Kidney capillary endothelial cell (primary cell): ENCODE measurements around the gene SKI.

ENCODE experiments used
- DNase-seq: peaks from one replicate; pipeline ENCODE4 v3.0.0-alpha.2; 2018; ENCODE audit warnings: low spot score

SKI gene

DNA sequence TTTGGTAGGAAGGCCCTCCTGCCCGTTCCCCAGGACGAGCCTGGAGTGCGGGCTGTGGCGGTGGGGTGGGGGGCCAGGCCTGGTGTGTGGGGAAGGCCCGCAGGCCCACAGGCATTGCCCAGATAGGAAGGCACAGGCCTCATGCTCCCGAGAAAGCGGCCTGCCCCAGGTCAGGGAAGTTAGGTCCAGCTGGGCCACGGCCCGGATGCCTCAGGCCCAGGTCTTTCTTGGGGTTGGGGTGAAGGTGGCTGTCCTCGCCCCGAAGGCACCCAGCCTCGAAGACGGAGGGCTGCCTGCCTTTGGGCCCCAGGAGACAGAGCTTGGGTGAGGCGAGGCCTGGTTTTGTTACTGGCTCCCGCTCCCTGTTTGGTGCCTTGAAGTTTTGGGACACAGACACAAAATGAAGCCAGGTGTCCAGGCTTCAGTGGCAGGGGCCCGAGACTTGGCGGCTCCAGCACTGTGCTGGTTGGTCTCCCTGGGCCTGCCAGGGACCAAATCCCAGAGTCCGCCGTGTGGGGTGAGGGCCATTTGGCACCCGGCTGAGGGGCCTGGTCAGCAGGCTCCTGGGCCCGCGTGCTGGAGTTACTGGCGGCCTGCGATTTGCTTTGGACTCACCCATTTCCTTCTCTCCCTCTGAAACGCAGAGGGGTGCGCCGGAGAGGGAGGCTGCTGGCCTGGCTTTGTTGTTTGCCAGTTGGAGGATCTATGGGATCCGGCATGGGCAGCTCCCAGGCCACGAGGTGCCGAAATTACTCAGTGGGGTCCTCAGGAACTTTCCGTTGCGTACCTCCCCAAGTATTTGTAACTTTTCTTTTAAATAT, 2.0 kb downstream of the SKI start:
- DNase-seq = no peak

DNA sequence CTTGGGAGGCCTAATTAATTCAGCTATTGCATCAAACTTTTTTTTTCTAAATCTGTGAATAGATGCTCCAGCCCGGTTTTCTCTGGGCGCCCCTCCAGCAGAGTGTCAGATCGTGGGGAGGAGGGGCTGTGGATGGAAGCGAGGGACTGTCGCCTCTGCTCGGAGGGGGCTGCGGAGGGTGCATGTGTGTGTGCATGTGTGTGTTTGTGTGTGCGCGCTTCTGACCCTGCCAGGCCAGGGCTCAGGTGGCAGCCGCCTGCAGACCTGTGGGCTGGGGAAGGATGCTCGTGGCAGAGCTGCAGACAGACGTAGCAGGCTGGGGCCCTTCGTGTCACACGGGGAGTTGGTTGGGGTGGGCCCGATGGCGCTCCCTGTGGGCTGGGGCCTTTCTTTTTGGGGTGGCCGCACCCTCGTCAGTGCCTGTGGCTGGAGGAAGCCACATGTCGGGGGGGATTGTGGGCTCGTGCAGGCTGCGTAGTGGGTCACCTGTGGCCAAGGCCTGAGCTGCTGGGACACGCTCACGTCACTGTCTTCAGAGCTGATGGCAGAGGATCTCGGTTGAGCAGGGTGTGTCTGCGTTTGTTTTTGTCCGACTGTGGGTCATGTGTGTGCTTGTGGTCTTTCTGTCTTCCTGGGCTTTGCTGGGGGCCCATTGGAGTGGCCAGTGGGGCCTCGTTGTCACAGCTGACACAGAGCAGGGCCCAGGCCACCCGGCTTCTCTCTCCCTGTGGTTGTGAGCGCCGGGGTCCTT, 2.8 kb downstream of the SKI start:
- no peak for DNase-seq

DNA sequence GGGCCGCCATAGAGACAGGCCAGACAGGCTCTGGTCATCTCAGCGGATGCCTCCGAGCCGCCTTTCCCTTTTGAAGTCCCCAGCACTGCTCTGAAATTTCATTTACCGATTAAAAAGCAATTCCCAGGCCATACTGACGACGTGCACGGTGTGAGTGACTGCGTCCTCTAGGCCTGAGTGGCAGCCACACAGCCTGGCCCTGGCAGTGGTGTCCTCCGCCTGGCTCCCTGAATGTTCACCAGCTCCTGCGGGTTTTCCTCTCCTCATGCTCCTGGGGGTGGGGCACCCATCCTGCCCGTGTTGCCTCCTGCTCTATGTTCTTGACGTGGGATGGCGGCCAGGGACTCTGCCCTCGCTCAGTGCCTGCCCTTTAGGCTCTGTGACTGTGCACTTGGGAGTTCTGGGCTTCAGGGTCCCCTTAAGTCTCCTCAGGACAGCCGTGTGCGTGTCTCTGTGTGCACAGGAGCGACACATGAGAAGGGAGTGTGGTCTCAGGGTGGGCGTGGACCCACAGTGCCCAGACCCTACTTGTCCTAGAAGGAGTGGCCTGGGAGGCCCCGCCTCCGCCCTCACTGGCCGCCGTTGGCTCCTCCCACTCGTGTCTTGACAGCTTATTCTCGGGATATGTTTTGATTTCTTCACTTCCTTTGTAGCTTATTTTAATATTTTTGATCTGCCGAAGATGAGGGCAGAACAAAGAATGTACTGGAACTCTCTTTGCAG, 3.6 kb downstream of the SKI start:
- no peak for DNase-seq

DNA sequence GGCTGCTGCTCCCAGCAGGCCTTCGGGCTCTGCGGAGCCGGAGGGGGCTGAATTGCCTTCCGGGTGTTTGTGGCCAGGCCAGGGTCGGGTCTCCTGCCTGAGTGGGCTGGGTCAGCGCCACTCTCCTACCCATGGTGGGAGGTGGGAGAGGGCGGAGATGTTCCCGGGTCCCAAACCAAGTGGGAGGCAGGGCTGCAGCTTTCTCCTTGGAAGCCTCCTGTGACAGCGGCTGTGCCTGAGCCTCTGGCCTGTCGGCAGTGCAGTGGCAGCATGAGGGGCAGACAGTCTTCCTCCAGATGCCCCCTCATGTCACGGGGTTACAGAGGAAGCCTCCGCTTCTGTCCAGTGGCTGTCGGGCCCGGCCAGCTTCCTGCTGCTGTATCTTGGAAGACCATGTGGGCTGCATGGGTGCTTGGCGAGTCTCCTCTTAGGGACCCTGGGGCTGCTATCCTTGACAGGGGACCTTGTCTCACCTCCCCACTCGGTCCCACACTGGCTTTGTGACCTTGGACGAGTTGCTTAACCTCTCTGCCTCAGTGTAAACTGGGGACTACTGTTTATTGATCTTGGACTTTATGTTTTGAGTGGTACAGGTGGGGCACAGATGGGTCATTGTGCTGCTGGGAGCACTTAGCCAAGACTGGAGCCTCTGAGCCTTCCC, 4.3 kb downstream of the SKI start:
- no peak for DNase-seq

GRCh38 chr1:2232916-2233438, 4.9 kb downstream of the SKI start:
- no peak for DNase-seq

DNA sequence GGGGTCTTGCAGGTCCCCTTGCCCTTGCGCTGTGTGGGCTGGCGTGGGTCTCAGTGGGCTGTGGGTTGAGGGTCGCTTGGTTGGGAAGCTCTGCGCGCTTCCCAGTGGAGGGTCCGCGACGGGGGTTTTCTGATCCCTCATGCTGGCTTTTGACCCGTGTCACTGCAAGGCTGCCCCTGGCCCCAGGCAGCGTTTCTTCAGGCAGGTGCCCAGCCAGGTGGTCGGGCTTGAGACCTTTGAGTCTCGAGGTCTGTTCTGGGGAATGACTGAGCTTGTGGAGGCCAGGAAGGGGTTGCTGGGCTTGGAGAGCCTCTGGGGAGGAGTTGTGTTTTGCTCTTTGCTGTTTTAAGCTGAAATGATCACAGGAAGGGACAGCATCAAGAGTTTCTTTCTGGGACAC, 5.3 kb downstream of the SKI start:
- no peak for DNase-seq

- DNase-seq = no peak
Observed at GRCh38 chr1:2233997-2234761, 6.1 kb downstream of the SKI start.

DNA sequence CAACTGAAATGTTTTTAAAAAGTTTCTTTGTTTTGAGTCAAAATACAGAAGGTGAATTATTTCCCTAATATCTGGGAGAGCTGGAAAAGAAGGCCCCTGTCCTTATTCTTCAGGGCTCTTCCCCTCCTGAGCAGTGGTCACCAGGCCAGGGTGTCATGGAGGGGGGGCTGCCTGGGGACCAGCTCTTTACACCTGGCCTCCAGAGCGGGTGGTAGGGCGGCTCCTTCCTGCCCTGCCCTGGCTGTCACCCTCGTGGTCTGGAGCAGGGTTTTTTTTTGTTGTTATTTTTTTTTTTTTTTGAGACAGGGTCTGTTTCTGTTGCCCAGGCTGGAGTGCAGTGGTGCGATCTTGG, 6.6 kb downstream of the SKI start:
- DNase-seq = no peak

DNA sequence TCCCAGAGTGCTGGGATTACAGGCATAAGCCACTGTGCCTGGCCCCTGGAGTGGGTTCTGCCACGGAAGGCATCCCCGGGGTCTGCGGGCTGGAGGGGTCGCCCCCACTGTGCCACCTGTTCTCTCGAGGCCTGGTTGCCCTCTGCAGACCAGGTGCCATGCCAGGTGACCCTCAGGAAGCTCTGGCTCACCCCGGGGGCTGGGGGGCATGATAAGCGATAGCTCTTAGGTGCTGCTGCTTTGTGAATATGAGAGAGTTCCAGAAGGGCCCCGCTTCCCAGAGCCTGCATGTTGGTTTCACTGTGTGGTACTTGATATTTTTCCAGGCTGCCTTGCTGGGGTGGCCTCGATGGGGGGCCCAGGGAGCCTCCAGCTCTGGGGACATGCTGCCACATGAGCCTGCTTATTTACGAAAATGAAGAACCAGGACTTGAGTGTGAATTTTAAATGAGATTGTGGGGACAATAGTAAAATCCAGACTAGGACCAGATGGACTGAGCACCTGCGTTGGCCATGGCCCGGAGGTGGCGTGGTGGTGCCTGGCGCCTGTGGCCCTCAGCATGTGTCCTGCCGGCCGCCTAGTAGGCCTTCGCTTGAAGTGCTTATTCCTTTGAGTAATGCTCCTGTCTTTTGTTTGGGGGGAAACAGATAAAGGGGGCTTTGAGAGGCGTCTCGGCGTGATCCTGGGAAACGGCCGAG, 7.3 kb downstream of the SKI start:
- DNase-seq = no peak

GRCh38 chr1:2236695-2237677, 8.9 kb downstream of the SKI start:
- no peak for DNase-seq

DNA sequence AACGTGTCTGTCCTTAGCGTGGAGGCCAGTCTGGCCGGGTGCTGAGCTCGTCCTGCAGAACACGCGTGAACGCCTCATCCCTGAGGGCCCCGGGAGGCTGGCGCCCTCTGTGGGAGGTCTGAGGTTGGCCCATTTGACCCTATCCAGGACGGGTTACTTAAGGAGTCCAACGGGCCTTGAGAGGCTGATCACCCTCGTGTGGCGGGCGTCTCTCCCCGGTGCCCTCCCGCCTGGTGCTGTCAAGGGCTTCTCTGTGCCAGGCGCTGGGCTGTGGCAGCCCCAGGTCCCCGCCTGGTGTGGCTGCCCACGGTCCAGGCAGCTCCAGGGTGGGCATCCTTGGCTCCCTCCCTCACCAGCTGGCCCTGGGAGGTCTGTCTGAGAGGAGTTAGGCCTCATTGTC, 9.7 kb downstream of the SKI start:
- no peak for DNase-seq

DNA sequence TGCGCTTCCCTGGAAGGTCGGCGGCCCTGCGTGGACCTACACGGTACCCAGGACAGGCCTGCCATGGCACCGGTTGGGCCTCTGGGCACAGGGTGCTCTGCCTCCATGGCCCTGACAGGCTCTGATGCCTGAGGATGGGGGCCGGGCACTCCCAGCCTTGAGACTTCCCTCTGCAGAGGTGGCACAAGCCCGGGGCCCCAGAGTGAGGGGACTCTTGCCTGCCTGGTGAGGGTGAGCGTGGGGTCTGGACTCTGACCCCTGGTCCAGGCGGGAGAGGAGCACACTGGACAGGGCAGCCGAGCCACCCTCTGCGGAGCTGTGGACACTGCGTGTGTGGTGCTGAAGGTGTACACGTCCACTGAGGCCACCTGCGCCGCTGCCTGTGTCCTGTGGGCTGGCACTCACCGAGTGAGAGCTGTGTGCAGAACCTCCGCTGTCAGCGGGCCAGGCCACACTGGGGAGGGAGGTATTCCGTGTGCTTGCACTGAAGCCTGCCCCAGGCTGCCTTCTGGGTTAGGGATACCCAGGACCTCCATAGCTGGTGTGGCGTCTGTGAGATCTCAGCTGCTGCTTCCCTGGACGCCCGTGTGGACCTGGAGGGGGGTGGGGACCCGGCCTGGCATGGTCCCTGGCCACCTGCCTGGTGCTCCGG, 10.4 kb downstream of the SKI start:
- no peak for DNase-seq

- DNase-seq = no peak
Observed at GRCh38 chr1:2239013-2239370, 10.9 kb downstream of the SKI start.

DNA sequence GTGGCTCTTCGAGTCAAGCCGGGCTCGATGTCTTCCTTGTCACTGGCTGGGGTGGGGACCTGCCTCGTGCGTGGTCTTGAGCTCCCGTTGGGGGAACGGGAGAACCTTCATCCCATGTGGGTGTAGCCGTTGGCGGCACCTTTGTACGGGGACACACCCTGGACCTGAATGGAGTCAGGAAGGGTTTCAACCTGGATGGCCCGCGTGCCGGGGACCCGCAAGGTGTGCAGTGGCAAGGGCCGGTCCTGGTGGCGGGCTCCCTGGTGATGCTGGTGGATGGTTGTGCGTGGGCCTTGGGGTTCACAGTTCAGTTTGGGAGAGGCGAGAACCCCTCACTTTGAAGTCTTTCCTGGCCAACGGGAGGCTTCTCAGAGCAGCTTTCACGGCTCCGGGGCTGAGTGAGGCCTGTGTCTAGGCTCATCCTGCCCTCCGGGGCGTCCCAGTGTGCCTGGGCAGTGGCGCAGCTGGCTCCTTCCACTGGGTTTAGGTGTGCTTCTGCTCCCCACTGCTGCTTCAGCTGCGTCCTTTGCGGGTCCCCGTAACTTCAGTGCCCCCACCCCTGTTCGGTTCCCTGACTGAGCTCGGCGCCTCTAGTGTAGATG, 11.4 kb downstream of the SKI start:
- DNase-seq = no peak

GRCh38 chr1:2240270-2241156, 12.4 kb downstream of the SKI start:
- DNase-seq = no peak

GRCh38 chr1:2241820-2242219, 13.7 kb downstream of the SKI start:
- no peak for DNase-seq

DNA sequence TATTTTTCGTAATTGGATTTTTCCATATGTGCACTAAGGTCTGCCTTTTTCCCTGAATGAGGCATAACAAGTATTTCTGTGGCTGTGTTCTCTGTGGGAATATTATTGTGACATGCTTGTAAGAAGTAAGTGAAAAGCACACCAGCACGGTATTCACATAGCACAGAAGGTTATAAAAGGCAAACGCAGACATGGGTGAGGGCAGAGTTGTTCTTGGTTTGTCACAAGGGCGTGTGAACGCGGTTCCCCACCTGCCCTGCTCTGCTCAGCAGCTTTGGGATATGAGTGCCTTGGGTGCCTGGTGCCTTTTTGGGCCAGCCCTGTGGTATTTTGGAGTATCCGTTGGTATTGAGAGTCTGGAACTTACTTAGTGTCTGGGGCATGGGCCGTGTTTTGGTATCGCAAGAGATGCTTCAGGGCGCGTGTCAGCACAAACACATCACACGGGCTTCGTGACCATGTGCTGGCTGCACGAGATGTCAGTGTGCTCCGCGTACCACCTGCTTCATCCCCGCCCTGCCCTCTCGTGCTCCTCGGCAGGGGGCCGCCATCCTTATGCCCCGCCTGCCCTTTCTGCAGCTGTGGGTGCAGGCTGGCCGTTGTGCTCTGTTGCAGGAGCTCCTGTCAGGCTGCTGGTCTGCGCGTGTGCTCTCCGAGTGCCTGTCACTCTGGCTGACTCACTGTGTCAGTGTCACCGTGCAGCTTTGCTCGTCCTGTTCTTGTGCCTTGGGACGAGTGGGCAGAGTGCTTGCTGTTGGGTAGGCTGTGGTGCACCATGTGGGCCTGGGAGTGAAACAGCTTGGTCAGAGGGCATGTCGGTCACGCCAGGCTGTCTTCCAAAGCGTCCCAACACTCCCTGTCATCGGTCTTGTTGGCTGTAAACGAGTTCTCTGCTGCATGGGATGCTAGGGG, 15.0 kb downstream of the SKI start:
- DNase-seq = no peak
